ENCODE results near the gene PAX8. TPM values are rescaled to one million over a fixed set of nuclear protein-coding genes. Genes with fewer than 3 reads are reported as not detected.

Gene PAX8
- total and polyA plus RNA-seq, 10 donors: 0.06 to 2.8 (median 1.0) TPM

GRCh38 chr2:113198790-113199612, 79.7 kb downstream of the PAX8 start:
- Histone ChIP-seq H3K36me3 (peaks cover 0 to 93% (median 71%) of the 10 kb centered on the region in 6 donors), H3K27ac (peak overlapping the region; percentile 1 to 83 (median 72)), H3K4me1 (peaks cover 3 to 29% (median 17%) of the 10 kb centered on the region in 6 donors), H3K27me3 (replicated peaks in 1 of 7) (no peaks in the 10 kb centered on the region), H3K4me3 (peak overlapping the region; percentile 49 to 76 (median 59)), H3K9me3 (no peaks in the 10 kb centered on the region)
- peak; percentile 80 to 99 (median 96) for TF ChIP-seq CTCF (IDR thresholded peaks at IDR 0.05 in 8 of 11, conservative IDR thresholded peaks at IDR 0.05 in 3 of 11)
- TF ChIP-seq POLR2AphosphoS5 (IDR thresholded peaks at IDR 0.05): peak; percentile 67 to 84 (median 80)
- TF ChIP-seq POLR2A (IDR thresholded peaks at IDR 0.05): no peak
- peak; percentile 96 for DNase-seq
- intact Hi-C loops (cut with DNase I; ENCODE audit: low total_unique reads): loop anchor here (5.0 kb wide), 1 partner anchor 62 kb away; no protein-coding TSS in a partner anchor
- WGBS, 5 donors: 12 to 35% (median 16%) methylated on average over 27 to 79 of the region's 79 CpGs

GRCh38 chr2:113198048-113198789, 80.5 kb downstream of the PAX8 start:
- peak overlapping the region; percentile 49 to 76 (median 59) for H3K4me3 ChIP-seq
- no peak for DNase-seq
- no peak for TF ChIP-seq POLR2A (IDR thresholded peaks at IDR 0.05)
- TF ChIP-seq POLR2AphosphoS5 (IDR thresholded peaks at IDR 0.05): no peak
- no peak for TF ChIP-seq CTCF (IDR thresholded peaks at IDR 0.05 in 8 of 11, conservative IDR thresholded peaks at IDR 0.05 in 3 of 11)
- H3K36me3 ChIP-seq: peaks cover 0 to 100% (median 79%) of the 10 kb centered on the region in 6 donors
- peaks cover 3 to 25% (median 15%) of the 10 kb centered on the region in 6 donors for H3K4me1 ChIP-seq
- intact Hi-C loops (cut with DNase I; ENCODE audit: low total_unique reads): loop anchor here (5.0 kb wide), 1 partner anchor 61 kb away; no protein-coding TSS in a partner anchor
- H3K9me3 ChIP-seq: no peaks in the 10 kb centered on the region
- WGBS, 5 donors: 69 to 87% (median 74%) methylated on average over 23 to 32 of the region's 32 CpGs
- peak overlapping the region in 7 of 8 donors; percentile 1 to 83 (median 74) for H3K27ac ChIP-seq
- no peaks in the 10 kb centered on the region for H3K27me3 ChIP-seq (replicated peaks in 1 of 7)

- Histone ChIP-seq H3K9me3 (no peaks in the 10 kb centered on the region), H3K36me3 (peaks cover 0 to 100% (median 86%) of the 10 kb centered on the region in 6 donors), H3K4me3 (no peak overlapping the region), H3K27ac (no peak overlapping the region), H3K27me3 (replicated peaks in 1 of 7) (no peaks in the 10 kb centered on the region), H3K4me1 (peaks cover 3 to 25% (median 15%) of the 10 kb centered on the region in 6 donors)
- DNase-seq: peak; percentile 75
- intact Hi-C loops (cut with DNase I; ENCODE audit: low total_unique reads): loop anchor here (5.0 kb wide), 1 partner anchor 60 kb away; no protein-coding TSS in a partner anchor
- TF ChIP-seq POLR2AphosphoS5 (IDR thresholded peaks at IDR 0.05) (peak in 1 of 3 donors; percentile 66), POLR2A (IDR thresholded peaks at IDR 0.05) (no peak)
- WGBS, 5 donors: 82 to 94% (median 88%) methylated on average over 13 to 17 of the region's 17 CpGs
These were observed 81.2 kb downstream of the PAX8 start for GRCh38 chr2:113197347-113198047.

- Histone ChIP-seq H3K9me3 (no peaks in the 10 kb centered on the region), H3K27me3 (replicated peaks in 1 of 7) (no peaks in the 10 kb centered on the region), H3K4me3 (no peak overlapping the region), H3K27ac (no peak overlapping the region), H3K4me1 (peaks cover 3 to 25% (median 15%) of the 10 kb centered on the region in 6 donors), H3K36me3 (peaks cover 0 to 100% (median 85%) of the 10 kb centered on the region in 6 donors)
- peak; percentile 53 for DNase-seq
- WGBS, 5 donors: 90 to 95% (median 93%) methylated on average over 4 of the region's 4 CpGs
- TF ChIP-seq POLR2A (IDR thresholded peaks at IDR 0.05) (no peak), POLR2AphosphoS5 (IDR thresholded peaks at IDR 0.05) (no peak), CTCF (IDR thresholded peaks at IDR 0.05 in 8 of 11, conservative IDR thresholded peaks at IDR 0.05 in 3 of 11) (no peak)
- intact Hi-C loops (cut with DNase I; ENCODE audit: low total_unique reads): loop anchor here (5.0 kb wide), 1 partner anchor 60 kb away; no protein-coding TSS in a partner anchor
These were observed 81.9 kb downstream of the PAX8 start for GRCh38 chr2:113196839-113197238.
